ENCODE data around the gene ANXA2R.

- TF ChIP-seq CTCF (CRISPR knock-in tag; IDR thresholded peaks at IDR 0.05) (no peak), FOSL2 (CRISPR knock-in tag; IDR thresholded peaks at IDR 0.05) (no peak), STAT5B (CRISPR knock-in tag; IDR thresholded peaks at IDR 0.05) (no peak), RXRA (CRISPR knock-in tag; IDR thresholded peaks at IDR 0.05) (no peak)
Measured at GRCh38 chr5:43024217-43024616, 15.9 kb downstream of the ANXA2R start.
